ENCODE data around the gene FSTL5. TPM values are rescaled to one million over a fixed set of nuclear protein-coding genes. Genes with fewer than 3 reads are reported as not detected.

FSTL5 gene
- total and polyA plus RNA-seq, 9 of the 15 experiments (the other 6 are each of a cell fraction or from before 2014, with no cell fraction given), result 0.09 to 3.1 (median 0.50) TPM; not detected in 1

GRCh38 chr4:161952382-161952781 lies 211.4 kb downstream of the FSTL5 start:
- CTCF ChIA-PET (ENCODE audit: low intra/inter-chr PET ratio), result no interaction called here
- Histone ChIP-seq H3K4me1 (replicated peaks in 1 of 2; ENCODE audit: control insufficient read depth in 2 of 2, insufficient read depth in 2 of 2, low read length in 2 of 2) (no peaks in the 10 kb centered on the region), H3K9ac (ENCODE audit: insufficient read depth in 1 of 2, low read depth in 2 of 2, low read length in 2 of 2) (no peak overlapping the region), H3K4me2 (ENCODE audit: insufficient read depth, low read length) (no peak overlapping the region), H2AFZ (ENCODE audit: low read depth, low read length) (no peak overlapping the region), H3K4me3 (no peak overlapping the region), H3K27me3 (ENCODE audit: control insufficient read depth in 2 of 2, insufficient read depth in 2 of 2, low read length in 2 of 2) (no peaks in the 10 kb centered on the region), H3K36me3 (ENCODE audit: control insufficient read depth, insufficient read depth, low read length) (no peaks in the 10 kb centered on the region), H3K27ac (ENCODE audit: extremely low read depth, low read depth, low read length) (no peak overlapping the region), H3K9me3 (replicated peaks; ENCODE audit: control insufficient read depth, insufficient read depth, low read depth, low read length) (no peaks in the 10 kb centered on the region), H3K9me1 (ENCODE audit: control insufficient read depth, insufficient read depth, low read length) (no peaks in the 10 kb centered on the region), H4K20me1 (replicated peaks; ENCODE audit: control insufficient read depth, insufficient read depth, low read length) (no peaks in the 10 kb centered on the region), H3K79me2 (ENCODE audit: control insufficient read depth, insufficient read depth, low read length) (no peaks in the 10 kb centered on the region)
- FAIRE-seq, result no peak
- in situ Hi-C loops (cut with MboI) (no loop called here), intact Hi-C loops (cut with micrococcal nuclease) (no loop called here)
- 0% methylated on average over 1 of the region's 2 CpGs for whole genome bisulfite sequencing (ENCODE audit: insufficient coverage, low coverage, missing lambda C conversion rate)
- no peak for DNase-seq (ENCODE audit: extremely low read depth in 1 of 4, low spot score in 3 of 4)
- TF ChIP-seq FOXP4 (CRISPR knock-in tag; IDR thresholded peaks at IDR 0.05; ENCODE audit: borderline replicate concordance) (no peak), MLX (CRISPR knock-in tag; conservative IDR thresholded peaks at IDR 0.05) (no peak), GTF2B (IDR thresholded peaks at IDR 0.05; ENCODE audit: extremely low read depth, insufficient read length) (no peak), IRF2 (CRISPR knock-in tag; IDR thresholded peaks at IDR 0.05) (no peak), RREB1 (CRISPR knock-in tag; IDR thresholded peaks at IDR 0.05) (no peak), CREB1 (IDR thresholded peaks at IDR 0.05) (no peak), CREB1 (CRISPR knock-in tag; IDR thresholded peaks at IDR 0.05) (no peak), SRF (CRISPR knock-in tag; IDR thresholded peaks at IDR 0.05) (no peak), BCLAF1 (IDR thresholded peaks at IDR 0.05; ENCODE audit: borderline replicate concordance in 1 of 2, control insufficient read depth in 1 of 2, low read depth in 2 of 2, low read length in 1 of 2) (no peak)
- no peak for ATAC-seq
- BruUV-seq (replicated peaks), result no TSS peak
- POLR2A ChIA-PET, result no interaction called here
